ENCODE data around the gene ELAVL3. TPM values are rescaled to one million over a fixed set of nuclear protein-coding genes. Genes with fewer than 3 reads are reported as not detected.

The ELAVL3 gene
- total and polyA plus RNA-seq, 2 of the 8 experiments (the other 6 are each of a cell fraction or from before 2014, with no cell fraction given): 0.80 to 1.0 TPM

GRCh38 chr19:11448923-11449554, 31.8 kb downstream of the ELAVL3 start:
- no peak overlapping the region for H3K14ac ChIP-seq (ENCODE audit: insufficient read length)
- WGBS, 2 experiments (ENCODE audit: extremely low coverage in 1 of 2, insufficient coverage in 1 of 2, insufficient read length in 1 of 2, insufficient replicate concordance in 2 of 2, low coverage in 1 of 2, low lambda C conversion rate in 2 of 2, missing lambda C conversion rate in 1 of 2): 95% methylated on average over 20 of the region's 31 CpGs; no CpG with 5 or more reads in 1 of the 2 experiments
- CTCF ChIA-PET (ENCODE audit: partially characterized antibody): interaction anchor here (0.9 to 3.0 kb wide), 7 partner anchors 10 to 155 kb away, joined by 3 to 18 read pairs (median 4); no protein-coding TSS in a partner anchor
- no peak overlapping the region for H2BK120ac ChIP-seq (replicated peaks; ENCODE audit: low read depth, low read length)
- H3K4ac ChIP-seq (replicated peaks; ENCODE audit: insufficient read length, low read depth, low read length): no peak overlapping the region
- H3K27me3 ChIP-seq (replicated peaks in 1 of 4; ENCODE audit: control insufficient read depth in 3 of 4, extremely low read depth in 1 of 4, insufficient read depth in 3 of 4, low read length in 3 of 4): no peaks in the 10 kb centered on the region
- no peak overlapping the region for H4K91ac ChIP-seq (replicated peaks; ENCODE audit: insufficient read length, low read length)
- no peak overlapping the region for H3K4me2 ChIP-seq (ENCODE audit: insufficient read depth in 1 of 2, low read depth in 2 of 2, low read length in 2 of 2)
- peaks cover 9 to 41% (median 31%) of the 10 kb centered on the region in 4 experiments; a peak in 7 of 8 replicates for H3K36me3 ChIP-seq (ENCODE audit: control insufficient read depth in 2 of 4, insufficient read depth in 4 of 4, low read length in 3 of 4)
- no peak for DNase-seq (ENCODE audit: low read depth in 1 of 2, low spot score in 2 of 2)
- no peak overlapping the region for H4K8ac ChIP-seq (ENCODE audit: extremely low read depth, insufficient read depth, low read length)
- H3K79me2 ChIP-seq (ENCODE audit: control insufficient read depth in 1 of 2, insufficient read depth in 2 of 2, low read length in 2 of 2): no peaks in the 10 kb centered on the region
- peaks cover 6 to 20% of the 10 kb centered on the region in 2 experiments for H4K20me1 ChIP-seq (replicated peaks in 1 of 2; ENCODE audit: control insufficient read depth in 1 of 2, insufficient read depth in 2 of 2, low read length in 2 of 2)
- no peak overlapping the region for H2BK5ac ChIP-seq (ENCODE audit: low read depth, low read length)
- no peak for FAIRE-seq
- H3K9ac ChIP-seq (replicated peaks in 1 of 4; ENCODE audit: extremely low read depth in 1 of 4, low read depth in 3 of 4, low read length in 3 of 4): no peak overlapping the region
- H4K5ac ChIP-seq (ENCODE audit: insufficient read length, low read depth, low read length): no peak overlapping the region
- no peak overlapping the region for H2AFZ ChIP-seq (ENCODE audit: low read length)
- H3K23ac ChIP-seq (ENCODE audit: insufficient read length): no peak overlapping the region
- no peak overlapping the region for H3K18ac ChIP-seq (ENCODE audit: extremely low read depth, low read length)
- no peaks in the 10 kb centered on the region for H3K79me1 ChIP-seq (ENCODE audit: low read depth, low read length)
- H3K23me2 ChIP-seq (ENCODE audit: low read depth, low read length): no peaks in the 10 kb centered on the region
- H3K9me3 ChIP-seq (ENCODE audit: insufficient read depth in 2 of 2, low read depth in 1 of 2, low read length in 1 of 2): no peaks in the 10 kb centered on the region
- TF ChIP-seq CTBP2 (IDR thresholded peaks at IDR 0.05; ENCODE audit: borderline replicate concordance, insufficient read depth, insufficient read length, low read length) (no peak), POLR2AphosphoS5 (IDR thresholded peaks at IDR 0.05; ENCODE audit: low read depth, low read length) (no peak), ASH2L (IDR thresholded peaks at IDR 0.05; ENCODE audit: low read length) (no peak), SP1 (IDR thresholded peaks at IDR 0.05; ENCODE audit: low read depth, low read length) (no peak), EZH2 (IDR thresholded peaks at IDR 0.05; ENCODE audit: low read depth, low read length, severe bottlenecking) (no peak), POLR2A (IDR thresholded peaks at IDR 0.05; ENCODE audit: control extremely low read depth in 1 of 2, low read depth in 2 of 2, low read length in 2 of 2) (no peak)
- H2BK12ac ChIP-seq (ENCODE audit: low read depth, low read length): no peak overlapping the region
- H3K4me1 ChIP-seq (replicated peaks in 1 of 4; ENCODE audit: control insufficient read depth in 3 of 4, insufficient read depth in 4 of 4, low read length in 3 of 4): peaks cover 2 to 11% (median 7%) of the 10 kb centered on the region in 4 experiments; a peak in 6 of 7 replicates
- H2AK5ac ChIP-seq (ENCODE audit: low read depth, low read length): no peak overlapping the region
- no peak overlapping the region for H3K4me3 ChIP-seq (ENCODE audit: extremely low read depth in 1 of 4, insufficient read depth in 2 of 4, low read depth in 3 of 4, low read length in 4 of 4)
- H2BK20ac ChIP-seq (ENCODE audit: low read length): no peak overlapping the region
- H3K27ac ChIP-seq (ENCODE audit: low read depth, low read length): no peak overlapping the region
- POLR2A ChIA-PET (ENCODE audit: partially characterized antibody): interaction anchor here (0.9 to 3.3 kb wide), 8 partner anchors 8 to 173 kb away, joined by 3 to 14 read pairs (median 4); partner anchors contain the start of gene SWSAP1
- no peak overlapping the region for H2BK15ac ChIP-seq (ENCODE audit: low read length)
- no peak overlapping the region for H3K56ac ChIP-seq (replicated peaks; ENCODE audit: insufficient read length, low read depth, low read length)
